Peyer's patch (tissue), 4 donors: Measurements from ENCODE around the gene EML1.

ENCODE experiments used
- POLR2A ChIP-seq, 2 donors: fragments of 450-650 bp; IDR thresholded peaks; one replicate each; pipeline ENCODE4 v1.5.1; 2017; ENCODE audit warnings: antibody characterized with exemption in 2 of 2, mild to moderate bottlenecking in 2 of 2, moderate library complexity in 2 of 2
- TF ChIP-seq, protein P1 (sequence below), 6 experiments: fragments of 450-650 bp in 4 of 6; fragments of 200-600 bp in 2 of 6; sonication (generic) in 1 of 6; IDR thresholded peaks; one replicate each; pipeline ENCODE4 v1.5.1; 2017 to 2019; ENCODE audit warnings: antibody characterized with exemption in 6 of 6, mild to moderate bottlenecking in 3 of 6, moderate library complexity in 1 of 6

- no peak for TF ChIP-seq POLR2A (IDR thresholded peaks at IDR 0.05)
- TF ChIP-seq, protein P1, sequence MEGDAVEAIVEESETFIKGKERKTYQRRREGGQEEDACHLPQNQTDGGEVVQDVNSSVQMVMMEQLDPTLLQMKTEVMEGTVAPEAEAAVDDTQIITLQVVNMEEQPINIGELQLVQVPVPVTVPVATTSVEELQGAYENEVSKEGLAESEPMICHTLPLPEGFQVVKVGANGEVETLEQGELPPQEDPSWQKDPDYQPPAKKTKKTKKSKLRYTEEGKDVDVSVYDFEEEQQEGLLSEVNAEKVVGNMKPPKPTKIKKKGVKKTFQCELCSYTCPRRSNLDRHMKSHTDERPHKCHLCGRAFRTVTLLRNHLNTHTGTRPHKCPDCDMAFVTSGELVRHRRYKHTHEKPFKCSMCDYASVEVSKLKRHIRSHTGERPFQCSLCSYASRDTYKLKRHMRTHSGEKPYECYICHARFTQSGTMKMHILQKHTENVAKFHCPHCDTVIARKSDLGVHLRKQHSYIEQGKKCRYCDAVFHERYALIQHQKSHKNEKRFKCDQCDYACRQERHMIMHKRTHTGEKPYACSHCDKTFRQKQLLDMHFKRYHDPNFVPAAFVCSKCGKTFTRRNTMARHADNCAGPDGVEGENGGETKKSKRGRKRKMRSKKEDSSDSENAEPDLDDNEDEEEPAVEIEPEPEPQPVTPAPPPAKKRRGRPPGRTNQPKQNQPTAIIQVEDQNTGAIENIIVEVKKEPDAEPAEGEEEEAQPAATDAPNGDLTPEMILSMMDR (IDR thresholded peaks at IDR 0.05) = no peak
Measured at GRCh38 chr14:99791476-99792209, 1.6 kb upstream of the EML1 start.
